Esophagus squamous epithelium (tissue), 4 donors: ENCODE measurements around the gene FHIT.

ENCODE experiments used
- POLR2A ChIP-seq, 4 donors: fragments of 450-650 bp; IDR thresholded peaks; one replicate each; pipeline ENCODE4 v1.6.1; 2017; ENCODE audit warnings: antibody characterized with exemption in 4 of 4, mild to moderate bottlenecking in 4 of 4, moderate library complexity in 3 of 4
- TF ChIP-seq, protein P1 (sequence below), 6 experiments: fragments of 450-650 bp in 4 of 6; fragments of 200-600 bp in 2 of 6; sonication (generic) in 2 of 6; IDR thresholded peaks; one replicate each; pipeline ENCODE4 v1.5.1; 2016 to 2019; ENCODE audit warnings: antibody characterized with exemption in 6 of 6, mild to moderate bottlenecking in 4 of 6, moderate library complexity in 4 of 6

GRCh38 chr3:59754456-59755129 lies 1496.7 kb downstream of the FHIT start:
- TF ChIP-seq POLR2A (IDR thresholded peaks at IDR 0.05) = no peak
- TF ChIP-seq, protein P1, sequence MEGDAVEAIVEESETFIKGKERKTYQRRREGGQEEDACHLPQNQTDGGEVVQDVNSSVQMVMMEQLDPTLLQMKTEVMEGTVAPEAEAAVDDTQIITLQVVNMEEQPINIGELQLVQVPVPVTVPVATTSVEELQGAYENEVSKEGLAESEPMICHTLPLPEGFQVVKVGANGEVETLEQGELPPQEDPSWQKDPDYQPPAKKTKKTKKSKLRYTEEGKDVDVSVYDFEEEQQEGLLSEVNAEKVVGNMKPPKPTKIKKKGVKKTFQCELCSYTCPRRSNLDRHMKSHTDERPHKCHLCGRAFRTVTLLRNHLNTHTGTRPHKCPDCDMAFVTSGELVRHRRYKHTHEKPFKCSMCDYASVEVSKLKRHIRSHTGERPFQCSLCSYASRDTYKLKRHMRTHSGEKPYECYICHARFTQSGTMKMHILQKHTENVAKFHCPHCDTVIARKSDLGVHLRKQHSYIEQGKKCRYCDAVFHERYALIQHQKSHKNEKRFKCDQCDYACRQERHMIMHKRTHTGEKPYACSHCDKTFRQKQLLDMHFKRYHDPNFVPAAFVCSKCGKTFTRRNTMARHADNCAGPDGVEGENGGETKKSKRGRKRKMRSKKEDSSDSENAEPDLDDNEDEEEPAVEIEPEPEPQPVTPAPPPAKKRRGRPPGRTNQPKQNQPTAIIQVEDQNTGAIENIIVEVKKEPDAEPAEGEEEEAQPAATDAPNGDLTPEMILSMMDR (IDR thresholded peaks at IDR 0.05) = no peak
